CMK (cell line): Measurements from ENCODE around the gene TUBG2.

ENCODE experiments used
- DNase-seq: peaks from one replicate; pipeline ENCODE4 v3.0.0-alpha.2; 2010; ENCODE audit warnings: low read depth

The TUBG2 gene

GRCh38 chr17:42697108-42697811 is 38.2 kb downstream of the TUBG2 start:
- DNase-seq, result no peak

- DNase-seq, result peak; percentile 59
Measured at GRCh38 chr17:42698736-42699414, 39.8 kb downstream of the TUBG2 start.

- no peak for DNase-seq
Measured at GRCh38 chr17:42699415-42699740, 40.3 kb downstream of the TUBG2 start.

- no peak for DNase-seq
Measured at GRCh38 chr17:42700586-42701289, 41.7 kb downstream of the TUBG2 start.

- DNase-seq, result no peak
Measured at GRCh38 chr17:42702446-42702845, 43.4 kb downstream of the TUBG2 start.

GRCh38 chr17:42704490-42704836 is 45.4 kb downstream of the TUBG2 start:
- no peak for DNase-seq

- no peak for DNase-seq
Measured at GRCh38 chr17:42704837-42705494, 45.9 kb downstream of the TUBG2 start.

GRCh38 chr17:42706732-42707131 is 47.6 kb downstream of the TUBG2 start:
- DNase-seq, result peak; percentile 54

- no peak for DNase-seq
Measured at GRCh38 chr17:42708588-42708987, 49.5 kb downstream of the TUBG2 start.

GRCh38 chr17:42709561-42709960 is 50.5 kb downstream of the TUBG2 start:
- no peak for DNase-seq
